NB4 (cell line): ENCODE data around the gene PHF20.
"Not testable (repeated sequence)": the region's sequence is repeated elsewhere in the genome, so short reads cannot be mapped to it uniquely, and the experiment has no call there.

Experiments
- DNase-seq: peaks from one replicate; pipeline ENCODE4 v3.0.0; 2010; ENCODE audit warnings: low read depth
- H3K4me3 ChIP-seq: one replicate; pipeline ENCODE4 v1.5.1; 2011; ENCODE audit warnings: mild to moderate bottlenecking, low read depth, low read length, moderate library complexity
- MYC ChIP-seq: IDR thresholded peaks from 2 replicates; pipeline ENCODE4 v1.6.1; 2011; ENCODE audit warnings: low read depth, low read length
- POLR2A ChIP-seq: IDR thresholded peaks from 2 replicates; pipeline ENCODE4 v1.6.1; 2011; ENCODE audit warnings: mild to moderate bottlenecking; ENCODE audit not compliant: insufficient read length; ENCODE audit errors: extremely low read depth
- TF ChIP-seq, protein P1 (sequence below): IDR thresholded peaks from 2 replicates; pipeline ENCODE4 v1.6.1; 2011; ENCODE audit warnings: low read depth, low read length
- TF ChIP-seq, protein P2 (sequence below): IDR thresholded peaks from one replicate; pipeline ENCODE4 v1.5.1; 2012; ENCODE audit warnings: low read depth, low read length

PHF20 gene

DNA sequence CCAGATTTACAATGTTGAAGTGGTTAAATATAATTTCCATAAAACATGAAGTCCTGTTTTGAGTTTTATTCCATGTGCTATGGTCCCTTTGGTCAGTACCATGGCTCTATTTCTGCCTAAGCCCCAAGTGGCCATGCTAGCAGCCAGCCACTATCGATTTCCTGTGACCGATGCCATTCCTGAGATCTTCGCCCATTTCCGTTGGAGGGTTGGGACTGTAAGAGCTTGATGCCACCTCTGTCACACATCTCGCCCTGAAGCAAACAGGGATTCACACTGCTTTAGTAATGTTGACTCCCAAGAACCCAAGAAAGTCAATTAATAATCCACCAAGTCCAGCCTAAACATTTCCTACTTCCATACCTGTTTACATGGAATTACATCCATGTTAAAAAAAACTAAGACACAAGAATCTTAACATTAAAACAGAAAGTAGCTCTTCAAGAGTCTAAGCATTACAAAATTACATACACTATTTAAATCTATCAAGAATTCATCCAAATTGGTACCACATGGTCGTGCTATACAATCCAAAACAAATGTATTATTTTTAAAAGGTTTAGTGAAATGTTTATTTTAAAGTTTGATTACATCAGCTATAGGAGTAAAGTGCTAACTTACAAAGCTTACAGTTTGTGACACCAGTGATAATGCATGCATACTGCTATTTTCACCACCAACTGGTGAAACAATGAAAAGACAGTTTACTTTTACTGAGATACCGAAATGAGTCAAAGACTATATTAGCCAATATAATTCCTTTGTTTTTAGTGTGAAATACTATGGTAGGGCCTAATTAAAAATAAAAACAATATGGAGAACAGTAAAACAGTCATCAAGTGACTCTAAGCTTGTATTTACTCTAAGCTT, 32.3 kb upstream of the PHF20 start:
- peak overlapping the region; percentile 99 for H3K4me3 ChIP-seq
- peak; percentile 64 for DNase-seq
- TF ChIP-seq MYC: no peak
- TF ChIP-seq, protein P1, sequence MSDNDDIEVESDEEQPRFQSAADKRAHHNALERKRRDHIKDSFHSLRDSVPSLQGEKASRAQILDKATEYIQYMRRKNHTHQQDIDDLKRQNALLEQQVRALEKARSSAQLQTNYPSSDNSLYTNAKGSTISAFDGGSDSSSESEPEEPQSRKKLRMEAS: peak; percentile 12; the same call in 1 of the 2 replicates
- no peak for TF ChIP-seq POLR2A
- TF ChIP-seq, protein P2, sequence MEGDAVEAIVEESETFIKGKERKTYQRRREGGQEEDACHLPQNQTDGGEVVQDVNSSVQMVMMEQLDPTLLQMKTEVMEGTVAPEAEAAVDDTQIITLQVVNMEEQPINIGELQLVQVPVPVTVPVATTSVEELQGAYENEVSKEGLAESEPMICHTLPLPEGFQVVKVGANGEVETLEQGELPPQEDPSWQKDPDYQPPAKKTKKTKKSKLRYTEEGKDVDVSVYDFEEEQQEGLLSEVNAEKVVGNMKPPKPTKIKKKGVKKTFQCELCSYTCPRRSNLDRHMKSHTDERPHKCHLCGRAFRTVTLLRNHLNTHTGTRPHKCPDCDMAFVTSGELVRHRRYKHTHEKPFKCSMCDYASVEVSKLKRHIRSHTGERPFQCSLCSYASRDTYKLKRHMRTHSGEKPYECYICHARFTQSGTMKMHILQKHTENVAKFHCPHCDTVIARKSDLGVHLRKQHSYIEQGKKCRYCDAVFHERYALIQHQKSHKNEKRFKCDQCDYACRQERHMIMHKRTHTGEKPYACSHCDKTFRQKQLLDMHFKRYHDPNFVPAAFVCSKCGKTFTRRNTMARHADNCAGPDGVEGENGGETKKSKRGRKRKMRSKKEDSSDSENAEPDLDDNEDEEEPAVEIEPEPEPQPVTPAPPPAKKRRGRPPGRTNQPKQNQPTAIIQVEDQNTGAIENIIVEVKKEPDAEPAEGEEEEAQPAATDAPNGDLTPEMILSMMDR: no peak

DNA sequence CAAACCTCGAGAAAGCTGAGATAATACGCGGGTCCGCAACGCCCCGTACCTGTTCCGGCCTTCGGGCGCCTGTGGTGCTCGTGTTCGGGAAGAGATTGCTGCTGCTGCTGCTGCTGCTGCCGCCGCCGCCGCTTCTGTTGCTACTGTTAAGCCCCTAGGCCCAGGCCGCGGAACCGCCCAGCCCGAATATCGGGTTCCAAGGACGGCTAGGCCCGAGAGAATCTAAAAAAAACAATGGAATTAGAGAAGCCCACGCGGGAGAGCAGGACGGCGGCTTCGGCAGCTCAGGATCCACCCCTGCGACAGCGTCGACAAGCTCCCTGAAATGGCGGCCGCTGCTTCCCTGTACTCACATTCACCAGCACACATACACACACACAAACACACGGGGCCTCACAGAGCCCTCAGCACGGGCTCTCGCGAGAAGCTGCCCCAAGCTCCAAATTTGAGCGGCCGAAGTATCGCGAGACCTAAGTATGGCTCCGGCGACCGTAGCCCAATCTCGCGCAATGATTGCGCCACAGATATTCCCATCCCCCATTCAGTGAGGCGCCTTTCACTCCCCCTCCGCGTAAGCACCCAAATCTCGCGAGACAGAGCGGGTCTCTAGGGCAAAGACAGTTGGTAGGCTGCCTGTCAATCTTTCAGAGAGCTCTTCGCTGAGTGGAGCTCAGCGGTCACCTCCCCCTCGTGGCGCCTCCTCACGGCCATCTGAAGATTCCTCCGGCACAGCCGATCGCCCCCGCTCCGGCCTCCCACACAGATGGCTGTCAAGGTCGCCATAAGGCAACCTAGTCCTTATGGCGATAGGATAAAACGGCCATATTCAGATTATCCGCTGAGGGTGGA, 29.7 kb upstream of the PHF20 start, which contains the start of gene RBM39:
Gene RBM39 (minus strand): TSS at position 369 of the 849 bp plus-strand sequence. CDS start 1,386 bp downstream, outside the sequence.
- DNase-seq: peak; percentile 100
- H3K4me3 ChIP-seq: peak within 1 kb of the TSS; percentile 99
- TF ChIP-seq MYC (peak; percentile 96), POLR2A (peak; percentile 85)
- TF ChIP-seq, protein P2: no peak
- TF ChIP-seq, protein P1: peak; percentile 86; the same call in 1 of the 2 replicates

DNA sequence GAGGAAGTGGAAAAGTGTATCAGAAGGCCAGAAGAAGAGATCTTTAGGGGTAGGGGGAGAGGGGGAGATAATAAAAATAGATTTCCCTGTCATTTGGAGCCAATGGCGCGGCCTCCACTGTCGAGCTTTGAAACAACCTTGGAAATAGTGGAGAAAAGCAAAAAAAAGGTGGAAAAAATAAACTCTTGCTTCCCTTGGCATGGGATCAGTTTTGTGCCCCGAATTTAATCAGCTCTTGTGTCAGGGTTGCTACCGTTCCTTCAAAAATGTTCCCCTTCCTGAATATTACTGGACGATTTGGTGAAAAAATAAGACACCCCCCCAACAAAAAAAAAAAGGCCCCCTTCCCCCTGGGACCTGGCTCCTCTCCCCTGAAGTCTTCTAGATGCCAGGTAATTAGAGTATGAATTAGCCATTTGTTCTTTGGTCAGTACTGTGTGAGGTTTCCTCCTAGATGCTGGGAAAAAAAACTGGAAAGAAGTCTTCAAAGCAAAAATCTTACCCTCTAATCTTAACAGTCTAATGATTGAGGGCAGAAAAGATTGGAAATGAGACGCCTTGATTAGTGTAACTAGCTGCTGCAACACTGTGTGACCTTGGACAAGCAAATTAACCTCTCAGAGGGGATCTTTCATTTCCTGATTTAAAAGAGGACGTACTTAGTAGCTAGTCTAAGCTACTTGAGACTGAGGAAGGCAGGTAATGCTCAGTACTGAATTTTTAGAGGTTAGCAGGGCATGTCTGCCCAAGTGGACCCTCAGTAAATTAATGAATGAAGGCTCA, 28.9 kb upstream of the PHF20 start:
- DNase-seq: peak; percentile 79
- H3K4me3 ChIP-seq: peak overlapping the region; percentile 86
- TF ChIP-seq, protein P1: no peak
- TF ChIP-seq POLR2A: no peak

DNA sequence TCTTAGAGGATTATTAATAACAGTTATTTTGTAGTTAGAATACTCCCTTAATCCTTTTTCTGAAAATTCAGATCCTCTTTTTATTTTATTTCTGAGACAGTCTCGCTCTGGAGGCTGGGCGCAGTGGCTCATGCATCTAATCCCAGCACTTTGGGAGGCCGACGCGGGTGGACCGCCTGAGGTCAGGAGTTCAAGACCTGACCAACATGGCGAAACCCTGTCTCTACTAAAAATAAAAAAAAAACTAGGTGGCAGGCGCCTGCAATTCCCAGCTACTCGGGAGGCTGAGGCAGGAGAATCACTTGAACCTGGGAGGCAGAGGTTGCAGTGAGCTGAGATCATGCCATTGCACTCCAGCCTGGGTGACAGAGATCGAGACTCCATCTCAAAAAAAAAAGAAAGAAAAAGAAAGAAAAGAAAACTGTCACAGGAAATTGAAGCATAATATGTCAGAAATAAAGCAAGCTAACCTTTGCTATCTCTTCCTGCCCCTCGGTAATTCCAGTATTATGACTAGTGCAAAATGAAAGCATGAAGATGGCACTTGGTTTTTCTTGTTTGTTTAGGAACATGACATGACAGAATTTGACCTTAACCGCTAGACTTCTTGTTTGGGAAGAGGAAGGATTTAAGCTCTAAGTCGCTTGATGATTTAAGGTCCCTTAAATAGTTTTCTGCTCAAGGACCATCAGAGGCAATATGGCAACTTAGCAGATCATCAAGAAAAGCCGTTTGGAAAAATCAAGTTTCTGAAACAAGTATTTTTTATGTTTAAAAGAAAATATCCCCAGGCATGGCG, 27.9 kb upstream of the PHF20 start:
- peak; percentile 50 for DNase-seq
- H3K4me3 ChIP-seq: peak overlapping the region; percentile 86
- no peak for TF ChIP-seq MYC
- TF ChIP-seq, protein P2: no peak
- no peak for TF ChIP-seq POLR2A
- TF ChIP-seq, protein P1: no peak

DNA sequence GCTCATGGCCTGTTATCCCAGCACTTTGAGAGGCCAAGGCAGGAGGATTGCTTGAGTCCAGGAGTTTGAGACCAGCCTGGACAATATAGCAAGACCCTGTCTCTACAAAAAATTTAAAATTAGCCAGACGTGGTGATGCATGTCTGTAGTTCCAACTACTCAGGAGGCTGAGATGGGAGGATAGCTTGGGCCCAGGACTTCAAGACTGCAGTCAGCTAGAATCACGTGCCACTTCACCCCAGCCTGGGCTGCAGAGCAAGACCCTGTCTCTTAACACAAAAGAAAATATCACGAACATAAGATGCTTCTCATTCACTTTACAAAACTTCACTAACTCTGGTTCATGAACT, 27.3 kb upstream of the PHF20 start:
- peak overlapping the region; percentile 86 for H3K4me3 ChIP-seq
- DNase-seq: not testable (repeated sequence)

DNA sequence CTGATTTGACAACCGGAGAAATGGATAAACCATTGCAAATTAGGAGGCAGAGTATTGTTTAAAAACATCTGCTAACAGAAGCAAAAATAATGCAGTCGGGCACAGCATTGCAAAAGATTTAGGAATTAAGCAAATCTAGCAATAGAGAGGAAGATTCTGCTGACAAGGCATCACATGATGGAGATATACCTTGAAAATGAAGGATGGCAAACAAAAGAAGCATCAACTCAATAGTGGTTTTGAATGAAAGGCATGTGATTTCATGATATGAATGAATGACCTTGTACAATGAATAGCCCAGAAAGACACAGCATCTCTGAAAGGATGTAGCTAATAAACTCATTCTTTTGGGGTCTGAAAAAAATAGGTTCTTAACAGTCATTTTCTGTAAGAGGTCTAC, 21.2 kb upstream of the PHF20 start:
- TF ChIP-seq, protein P1: no peak
- TF ChIP-seq POLR2A (no peak), MYC (no peak)
- TF ChIP-seq, protein P2: no peak
- DNase-seq: no peak
- no peak overlapping the region for H3K4me3 ChIP-seq
